Breast epithelium (tissue), 3 donors: ENCODE data around the gene ARR3.

Source experiments
- POLR2A ChIP-seq: fragments of 450-650 bp; IDR thresholded peaks from one replicate; pipeline ENCODE4 v1.6.1; 2016; ENCODE audit warnings: antibody characterized with exemption, mild to moderate bottlenecking, moderate library complexity
- POLR2AphosphoS5 ChIP-seq, 3 donors: sonication (generic); formaldehyde crosslinking; IDR thresholded peaks; one replicate each; pipeline ENCODE4 v1.6.1; 2017; ENCODE audit warnings: antibody characterized with exemption in 3 of 3

DNA sequence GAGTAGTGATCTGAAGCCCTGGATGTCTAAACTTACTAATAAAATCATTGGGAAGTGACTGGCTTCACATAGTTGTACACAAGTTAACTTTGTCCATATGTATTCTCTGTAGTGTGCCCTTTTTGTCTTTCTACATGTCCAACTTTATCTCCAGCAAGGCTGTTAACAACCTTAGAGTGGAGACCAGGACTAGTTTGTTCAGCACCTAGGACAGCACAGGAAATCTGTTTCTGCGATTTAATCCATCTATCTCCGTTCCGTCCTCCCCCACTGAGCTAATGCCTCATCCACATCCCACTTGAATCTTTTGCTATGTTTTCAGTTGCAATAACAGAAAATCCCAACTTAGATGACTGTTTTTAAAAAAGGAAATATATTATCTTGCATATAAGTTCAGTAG lies 3.4 kb upstream of the ARR3 start:
- TF ChIP-seq POLR2A, result no peak
- no peak for TF ChIP-seq POLR2AphosphoS5 (IDR thresholded peaks at IDR 0.05)
